DND-41 (cell line): ENCODE data around the gene ZDHHC22.

Experiments
- EZH2 ChIP-seq: IDR thresholded peaks from 3 replicates; pipeline ENCODE4 v1.6.1; 2012; ENCODE audit warnings: borderline replicate concordance, low read depth, mild to moderate bottlenecking, moderate library complexity, low read length, inconsistent platforms; ENCODE audit not compliant: severe bottlenecking
- TF ChIP-seq, protein P1 (sequence below): IDR thresholded peaks from 2 replicates; pipeline ENCODE4 v1.5.1; 2012; ENCODE audit warnings: borderline replicate concordance, low read length, moderate library complexity, mild to moderate bottlenecking; ENCODE audit not compliant: poor library complexity, severe bottlenecking; ENCODE audit errors: extremely low read depth

DNA sequence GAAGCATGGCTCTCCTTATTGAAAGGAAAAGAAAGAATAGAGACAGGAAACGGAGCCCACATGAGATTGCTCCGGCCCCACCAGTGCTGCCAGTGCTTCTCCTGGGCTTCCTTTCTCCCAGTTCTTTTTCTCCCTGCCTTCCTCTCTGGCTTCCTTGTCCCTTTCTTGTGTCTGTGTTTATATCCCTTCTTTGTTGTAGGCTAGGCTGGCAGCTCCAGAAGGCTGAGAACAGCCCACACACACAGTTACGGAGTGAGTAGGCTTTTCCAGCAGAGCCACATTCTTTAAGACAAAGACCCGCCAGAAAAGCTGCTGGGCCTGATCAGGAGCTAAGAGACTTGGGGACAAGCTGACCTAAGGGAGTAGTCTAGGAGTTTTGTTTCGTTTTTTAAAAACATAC lies 30.6 kb downstream of the ZDHHC22 start:
- TF ChIP-seq, protein P1, sequence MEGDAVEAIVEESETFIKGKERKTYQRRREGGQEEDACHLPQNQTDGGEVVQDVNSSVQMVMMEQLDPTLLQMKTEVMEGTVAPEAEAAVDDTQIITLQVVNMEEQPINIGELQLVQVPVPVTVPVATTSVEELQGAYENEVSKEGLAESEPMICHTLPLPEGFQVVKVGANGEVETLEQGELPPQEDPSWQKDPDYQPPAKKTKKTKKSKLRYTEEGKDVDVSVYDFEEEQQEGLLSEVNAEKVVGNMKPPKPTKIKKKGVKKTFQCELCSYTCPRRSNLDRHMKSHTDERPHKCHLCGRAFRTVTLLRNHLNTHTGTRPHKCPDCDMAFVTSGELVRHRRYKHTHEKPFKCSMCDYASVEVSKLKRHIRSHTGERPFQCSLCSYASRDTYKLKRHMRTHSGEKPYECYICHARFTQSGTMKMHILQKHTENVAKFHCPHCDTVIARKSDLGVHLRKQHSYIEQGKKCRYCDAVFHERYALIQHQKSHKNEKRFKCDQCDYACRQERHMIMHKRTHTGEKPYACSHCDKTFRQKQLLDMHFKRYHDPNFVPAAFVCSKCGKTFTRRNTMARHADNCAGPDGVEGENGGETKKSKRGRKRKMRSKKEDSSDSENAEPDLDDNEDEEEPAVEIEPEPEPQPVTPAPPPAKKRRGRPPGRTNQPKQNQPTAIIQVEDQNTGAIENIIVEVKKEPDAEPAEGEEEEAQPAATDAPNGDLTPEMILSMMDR = no peak
- no peak for TF ChIP-seq EZH2
